K562 (cell line): Measurements from ENCODE around the gene BAHD1. TPM values are rescaled to one million over a fixed set of nuclear protein-coding genes. Genes with fewer than 3 reads are reported as not detected.

Source experiments
- ATAC-seq: fragments of 200-7000 bp; cut with Tn5 transposase; 3 replicates; pipeline ENCODE4 v1.9.1; 2020; ENCODE audit warnings: moderate library complexity
- BruUV-seq: library from RNA; stranded (reverse); fragments of 400-500 nt; replicated peaks from 2 replicates; lab custom pipeline; 2021; lab: Mats Ljungman, UMichigan
- CTCF ChIA-PET: fragments of 300-600 bp; formaldehyde crosslinking; extraction: SDS; loops from one replicate; lab custom pipeline; 2021; ENCODE audit warnings: low intra/inter-chr PET ratio; lab: Yijun Ruan, JAX
- POLR2A ChIA-PET: fragments of 300-600, 350-650 bp; sonication (Branson Sonifier 250); formaldehyde crosslinking; extraction: SDS; loops from one replicate; lab custom pipeline; 2021; ENCODE audit warnings: antibody characterized with exemption, inconsistent platforms; lab: Yijun Ruan, JAX
- DNase-seq, 4 experiments: peaks; one replicate each; pipeline versions ENCODE4 v3.0.0 to v3.0.0-alpha.2; 2011 to 2018; ENCODE audit warnings: low spot score in 3 of 4, mixed read lengths in 3 of 4; ENCODE audit errors: extremely low read depth in 1 of 4
- FAIRE-seq: peaks from 2 replicates; lab custom pipeline; 2011; peaks lifted over from hg19 to GRCh38; lab: Jason Lieb, UNC
- H2AFZ ChIP-seq: 2 replicates; pipeline ENCODE4 v1.6.0; 2011; ENCODE audit warnings: low read depth, low read length, control low read depth, inconsistent platforms
- H3K27ac ChIP-seq: fragments of 200-600 bp; 3 replicates; pipeline ENCODE4 v1.8.0; 2011; ENCODE audit warnings: low read depth, mild to moderate bottlenecking, control low read depth, inconsistent platforms, low read length, moderate library complexity, mixed read lengths; ENCODE audit errors: extremely low read depth
- H3K27me3 ChIP-seq, 2 experiments: fragments of 300-600 bp in 1 of 2; 2 replicates in 1 of 2; 3 replicates in 1 of 2; pipeline versions ENCODE4 v1.6.0 to v1.8.0; 2011; ENCODE audit warnings: inconsistent platforms in 2 of 2, low read length in 2 of 2, mild to moderate bottlenecking in 1 of 2, mixed read lengths in 1 of 2, moderate library complexity in 1 of 2; ENCODE audit not compliant: control insufficient read depth in 2 of 2, insufficient read depth in 2 of 2
- H3K36me3 ChIP-seq: fragments of 300-600 bp; 3 replicates; pipeline ENCODE4 v1.8.0; 2011; ENCODE audit warnings: mild to moderate bottlenecking, low read length, inconsistent platforms; ENCODE audit not compliant: control insufficient read depth, insufficient read depth
- H3K4me1 ChIP-seq, 2 experiments: fragments of 200-600 bp in 1 of 2; replicated peaks in 1 of 2; 2 replicates in 1 of 2; 3 replicates in 1 of 2; pipeline versions ENCODE4 v1.5.1 to v1.8.0; 2011; ENCODE audit warnings: inconsistent platforms in 2 of 2, low read length in 2 of 2, mild to moderate bottlenecking in 1 of 2, mixed read lengths in 1 of 2, moderate library complexity in 1 of 2; ENCODE audit not compliant: control insufficient read depth in 2 of 2, insufficient read depth in 2 of 2
- H3K4me2 ChIP-seq: 2 replicates; pipeline ENCODE4 v1.6.1; 2011; ENCODE audit warnings: low read length, control low read depth, inconsistent platforms, mixed read lengths; ENCODE audit not compliant: insufficient read depth
- H3K4me3 ChIP-seq: fragments of 200-600 bp; sonication (generic), shearing (Covaris generic); 2 replicates; pipeline ENCODE4 v1.5.1; 2016; ENCODE audit warnings: control low read depth, inconsistent platforms
- H3K79me2 ChIP-seq: fragments of 200-600 bp; 3 replicates; pipeline ENCODE4 v1.8.0; 2011; ENCODE audit warnings: low read length, inconsistent platforms; ENCODE audit not compliant: control insufficient read depth, insufficient read depth
- H3K9ac ChIP-seq, 2 experiments: 2 replicates each; pipeline versions ENCODE4 v1.6.0 to v1.6.1; 2011; ENCODE audit warnings: low read depth in 2 of 2, low read length in 2 of 2, control low read depth in 1 of 2, inconsistent platforms in 1 of 2, mild to moderate bottlenecking in 1 of 2, mixed read lengths in 1 of 2; ENCODE audit not compliant: insufficient read depth in 1 of 2
- H3K9me1 ChIP-seq: one replicate; pipeline ENCODE4 v1.6.0; 2011; ENCODE audit warnings: inconsistent platforms, mild to moderate bottlenecking, low read length, moderate library complexity; ENCODE audit not compliant: control insufficient read depth, insufficient read depth
- H3K9me3 ChIP-seq: replicated peaks from 2 replicates; pipeline ENCODE4 v1.5.1; 2011; ENCODE audit warnings: low read depth, low read length, inconsistent platforms; ENCODE audit not compliant: control insufficient read depth, insufficient read depth
- H4K20me1 ChIP-seq: replicated peaks from 2 replicates; pipeline ENCODE4 v1.6.1; 2011; ENCODE audit warnings: low read length, inconsistent platforms, mixed read lengths; ENCODE audit not compliant: control insufficient read depth, insufficient read depth
- CHD4 ChIP-seq: fragments of 200-600 bp; sonication (generic); IDR thresholded peaks from 3 replicates; pipeline ENCODE4 v1.6.1; 2012; ENCODE audit warnings: low read depth, mild to moderate bottlenecking, mixed read lengths, low read length, inconsistent platforms; ENCODE audit not compliant: insufficient read depth, insufficient replicate concordance, poor library complexity, severe bottlenecking
- E2F4 ChIP-seq: sonication (generic); formaldehyde crosslinking; IDR thresholded peaks from 2 replicates; pipeline ENCODE4 v1.8.0; 2022; ENCODE audit warnings: mild to moderate bottlenecking, low read depth, missing genetic modification reagents
- EHMT2 ChIP-seq: fragments of 450-650 bp; IDR thresholded peaks from 2 replicates; pipeline ENCODE4 v1.6.1; 2018; ENCODE audit warnings: antibody characterized with exemption
- FOXK1 ChIP-seq: sonication (generic); formaldehyde crosslinking; IDR thresholded peaks from 2 replicates; pipeline ENCODE4 v1.8.0; 2022; ENCODE audit warnings: missing genetic modification reagents, mild to moderate bottlenecking, borderline replicate concordance
- GATA2 ChIP-seq: sonication (generic); formaldehyde crosslinking; IDR thresholded peaks from 2 replicates; pipeline ENCODE4 v1.4.0; 2020; ENCODE audit warnings: mild to moderate bottlenecking, missing genetic modification reagents
- HBP1 ChIP-seq: fragments of 450-650 bp; formaldehyde crosslinking; IDR thresholded peaks from 2 replicates; pipeline ENCODE4 v1.4.0; 2022; ENCODE audit warnings: missing genetic modification characterization
- HNRNPL ChIP-seq: fragments of 200-400 bp; formaldehyde crosslinking; IDR thresholded peaks from 2 replicates; pipeline ENCODE4 v1.6.1; 2017; ENCODE audit warnings: low read depth, mild to moderate bottlenecking, low read length
- KDM5B ChIP-seq: fragments of 200-600 bp; sonication (generic); IDR thresholded peaks from 2 replicates; pipeline ENCODE4 v1.6.1; 2012; ENCODE audit warnings: low read depth, mild to moderate bottlenecking, moderate library complexity, low read length, control low read depth, inconsistent platforms; ENCODE audit not compliant: insufficient replicate concordance
- MAZ ChIP-seq, 2 experiments: fragments of 450-650 bp in 1 of 2; sonication (generic) in 1 of 2; formaldehyde crosslinking; IDR thresholded peaks in 1 of 2; conservative IDR thresholded peaks in 1 of 2; 2 replicates each; pipeline versions ENCODE4 v1.4.0 to v1.5.0; 2020; ENCODE audit warnings: mild to moderate bottlenecking in 1 of 2, missing genetic modification reagents in 1 of 2
- NR2C2 ChIP-seq, 2 experiments: fragments of 200-800 bp in 1 of 2; sonication (Bioruptor generic) in 1 of 2; sonication (generic) in 1 of 2; formaldehyde crosslinking in 1 of 2; IDR thresholded peaks; 2 replicates each; pipeline versions ENCODE4 v1.6.1 to v1.8.0; 2016 to 2022; ENCODE audit warnings: mild to moderate bottlenecking in 1 of 2, missing compliant biosample characterization in 1 of 2, missing genetic modification characterization in 1 of 2, missing genetic modification reagents in 1 of 2
- RUNX1 ChIP-seq: sonication (generic); IDR thresholded peaks from 2 replicates; pipeline ENCODE4 v1.6.1; 2016; ENCODE audit warnings: antibody characterized with exemption, low read depth
- SIN3A ChIP-seq, 2 experiments: fragments of 150-350 bp in 1 of 2; IDR thresholded peaks; 2 replicates each; pipeline ENCODE4 v1.6.1; 2011 to 2016; ENCODE audit warnings: borderline replicate concordance in 2 of 2, low read depth in 2 of 2, low read length in 2 of 2, mild to moderate bottlenecking in 2 of 2, moderate library complexity in 2 of 2; ENCODE audit not compliant: control insufficient read depth in 1 of 2
- TAF7 ChIP-seq: fragments of 450-650 bp; IDR thresholded peaks from 2 replicates; pipeline ENCODE4 v1.6.1; 2016; ENCODE audit warnings: missing genetic modification characterization, missing compliant biosample characterization
- ZC3H11A ChIP-seq: IDR thresholded peaks from 2 replicates; pipeline ENCODE4 v1.6.1; 2012; ENCODE audit warnings: low read depth, low read length, improper control_type of control experiment
- ZFP30 ChIP-seq: fragments of 250-450 bp; sonication (Bioruptor Pico); IDR thresholded peaks from 2 replicates; pipeline ENCODE4 v1.8.0; 2022; ENCODE audit warnings: moderate library complexity, mild to moderate bottlenecking, inconsistent platforms, borderline replicate concordance
- ZNF436 ChIP-seq: fragments of 250-450, 450-650 bp; sonication (Bioruptor Pico); formaldehyde crosslinking; IDR thresholded peaks from 2 replicates; pipeline ENCODE4 v1.7.0; 2020; ENCODE audit warnings: mild to moderate bottlenecking
- ZNF75A ChIP-seq: fragments of 450-650 bp; formaldehyde crosslinking; IDR thresholded peaks from 2 replicates; pipeline ENCODE4 v1.4.0; 2020; ENCODE audit warnings: mild to moderate bottlenecking
- ZNF830 ChIP-seq: fragments of 250-450 bp; sonication (Bioruptor Pico); IDR thresholded peaks from 2 replicates; pipeline ENCODE4 v1.5.0; 2021; ENCODE audit warnings: mild to moderate bottlenecking
- WGBS: fragments of 100-300 bp; shearing (Covaris generic); methylation state at CpG from one replicate; pipeline ENCODE4 v1.1.6; 2016; ENCODE audit warnings: low coverage, mixed read lengths; ENCODE audit not compliant: insufficient coverage; ENCODE audit errors: missing lambda C conversion rate; 5-methylcytosine and 5-hydroxymethylcytosine counted together
- in situ Hi-C: fragments of 300-500 bp; cut with MboI; formaldehyde crosslinking; loops from 4 replicates; pipeline ENCODE4 v1.15.0; 2018; ENCODE audit warnings: inconsistent platforms, mixed read lengths
- intact Hi-C: fragments of 100-400 bp; cut with micrococcal nuclease; formaldehyde crosslinking; loops from 2 replicates; pipeline ENCODE4 v1.14.2; 2022
- polyA plus RNA-seq, 8 experiments: library from polyadenylated mRNA; depleted of rRNA in 4 of 8; stranded (reverse) in 5 of 8; unstranded in 3 of 8; fragments of >200 nt; fragmentation: Nextera tagmentation in 2 of 8; fragmentation: Illumina TruSeq in 1 of 8; extraction: Ambion mirVana in 2 of 8; extraction: Trizol in 1 of 8; gene quantifications; 2 replicates each; pipeline versions ENCODE4 v1.2.1 to v1.2.3, GENCODE V29; 2011 to 2014; ENCODE audit warnings: inconsistent platforms in 1 of 8, missing spikeins in 1 of 8
- total RNA-seq, 7 experiments: library from RNA; depleted of rRNA in 6 of 7; stranded (reverse); fragments of >200 nt in 6 of 7; fragmentation: Illumina TruSeq in 2 of 7; extraction: Trizol in 2 of 7; gene quantifications; 2 replicates each; pipeline versions ENCODE4 v1.2.1 to v1.2.3, GENCODE V29; 2011 to 2021; ENCODE audit warnings: low replicate concordance in 1 of 7

Gene BAHD1
- total and polyA plus RNA-seq, 9 of the 15 experiments (the other 6 are each of a cell fraction or from before 2014, with no cell fraction given) = 0.55 to 38.5 (median 11.5) TPM

- in situ Hi-C loops = no loop called here
- BruUV-seq = TSS peak; percentile 54
- Histone ChIP-seq H3K36me3 (peaks cover 13% of the 10 kb centered on the region; the same call in 2 of the 3 replicates), H3K4me3 (peak overlapping the region; percentile 80), H3K9ac (peak overlapping the region; percentile 81 to 88), H3K9me3 (no peaks in the 10 kb centered on the region), H3K4me1 (peaks cover 59 to 77% of the 10 kb centered on the region in 2 experiments), H4K20me1 (peaks cover 23% of the 10 kb centered on the region), H2AFZ (peak overlapping the region; percentile 85), H3K4me2 (peak overlapping the region; percentile 85), H3K79me2 (peaks cover 66% of the 10 kb centered on the region), H3K27me3 (no peaks in the 10 kb centered on the region), H3K27ac (peak overlapping the region; percentile 78), H3K9me1 (peaks cover 4% of the 10 kb centered on the region)
- ATAC-seq = peak; percentile 72
- ChIA-PET POLR2A (interaction anchor here (0.7 to 8.4 kb wide), 8 partner anchors 11 to 750 kb away, joined by 3 to 89 read pairs (median 4); no protein-coding TSS in a partner anchor), CTCF (no interaction called here)
- peak; percentile 69 to 89 (median 78) for DNase-seq
- peak; percentile 94 for FAIRE-seq
- 1% methylated on average over 15 of the region's 35 CpGs for WGBS
- intact Hi-C loops = loop anchor here (2.0 to 5.0 kb wide), 2 partner anchors 31 to 67 kb away; partner anchors contain the start of gene CHST14
- TF ChIP-seq FOXK1 (CRISPR knock-in tag) (no peak), CHD4 (peak; percentile 40), GATA2 (CRISPR knock-in tag) (no peak), KDM5B (no peak), ZFP30 (no peak), RUNX1 (no peak), HNRNPL (no peak), EHMT2 (no peak), TAF7 (no peak), ZNF75A (CRISPR knock-in tag) (no peak), MAZ (CRISPR knock-in tag; conservative IDR thresholded peaks at IDR 0.05 in 1 of 2, IDR thresholded peaks at IDR 0.05 in 1 of 2) (peak in 1 of 2 experiments; percentile 51; a peak in 1 of 4 replicates), ZNF436 (CRISPR knock-in tag) (no peak), ZNF830 (no peak), ZC3H11A (no peak), E2F4 (CRISPR knock-in tag) (no peak), NR2C2 (CRISPR knock-in tag; IDR thresholded peaks at IDR 0.05) (no peak), NR2C2 (tag; IDR thresholded peaks at IDR 0.05) (no peak), HBP1 (CRISPR knock-in tag) (peak; percentile 78; the same call in 1 of the 2 replicates), SIN3A (IDR thresholded peaks at IDR 0.05; ENCODE audit: borderline replicate concordance in 2 of 2, control insufficient read depth in 1 of 2, low read depth in 2 of 2, low read length in 2 of 2) (peak; percentile 57 to 59; a peak in 2 of 4 replicates)
These were observed 602 bp upstream of the BAHD1 start for GRCh38 chr15:40439960-40440742.
